PC-3 (cell line): ENCODE data around the gene PREB. TPM values are rescaled to one million over a fixed set of nuclear protein-coding genes. Genes with fewer than 3 reads are reported as not detected.
"Not testable (repeated sequence)": the region's sequence is repeated elsewhere in the genome, so short reads cannot be mapped to it uniquely, and the experiment has no call there.

Experiments used
- ATAC-seq: fragments of 200-7000 bp; cut with Tn5 transposase; 2 replicates; pipeline ENCODE4 v1.9.1; 2020; ENCODE audit warnings: mild to moderate bottlenecking, moderate library complexity
- BruUV-seq: library from RNA; stranded (reverse); fragments of 400-500 nt; replicated peaks from 2 replicates; lab custom pipeline; 2021; lab: Mats Ljungman, UMichigan
- CTCF ChIA-PET: fragments of 300-600 bp; sonication (Branson Sonifier 250); formaldehyde crosslinking; loops from one replicate; lab custom pipeline; 2022; ENCODE audit warnings: antibody characterized with exemption; lab: Charles Lee
- POLR2A ChIA-PET: fragments of 300-600 bp; sonication (Branson Sonifier 250); formaldehyde crosslinking; loops from one replicate; lab custom pipeline; 2022; ENCODE audit warnings: antibody characterized with exemption; ENCODE audit not compliant: unreplicated experiment; lab: Charles Lee
- DNase-seq: peaks from one replicate; pipeline ENCODE4 v3.0.0-alpha.2; 2015
- H2AFZ ChIP-seq: fragments of 300-600 bp; sonication (generic); 2 replicates; pipeline ENCODE4 v1.6.0; 2016; ENCODE audit warnings: antibody characterized with exemption, low read length
- H3F3A ChIP-seq: fragments of 300-600 bp; sonication (generic); one replicate; pipeline ENCODE4 v1.6.0; 2017; ENCODE audit warnings: antibody characterized with exemption, low read length, control low read depth, mild to moderate bottlenecking; ENCODE audit not compliant: unreplicated experiment
- H3K27ac ChIP-seq: fragments of 300-600 bp; sonication (generic); 2 replicates; pipeline ENCODE4 v1.5.1; 2016; ENCODE audit warnings: mild to moderate bottlenecking, low read length
- H3K27me3 ChIP-seq: fragments of 300-600 bp; sonication (generic); 2 replicates; pipeline ENCODE4 v1.6.1; 2016; ENCODE audit warnings: low read length, mixed read lengths
- H3K36me3 ChIP-seq: fragments of 300-600 bp; sonication (generic); 2 replicates; pipeline ENCODE4 v1.6.1; 2016; ENCODE audit warnings: low read depth, mixed run types, low read length, mixed read lengths
- H3K4me1 ChIP-seq: fragments of 300-600 bp; sonication (generic); 2 replicates; pipeline ENCODE4 v1.5.1; 2016; ENCODE audit warnings: low read length; ENCODE audit not compliant: insufficient read depth
- H3K4me2 ChIP-seq: fragments of 300-600 bp; sonication (generic); 2 replicates; pipeline ENCODE4 v1.6.0; 2016; ENCODE audit warnings: low read length
- H3K4me3 ChIP-seq: fragments of 300-600 bp; sonication (generic); 2 replicates; pipeline ENCODE4 v1.5.1; 2016; ENCODE audit warnings: mild to moderate bottlenecking, low read length, mixed read lengths
- H3K79me2 ChIP-seq: fragments of 300-600 bp; sonication (generic); 2 replicates; pipeline ENCODE4 v1.6.1; 2017; ENCODE audit warnings: low read length, mixed read lengths
- H3K9ac ChIP-seq: fragments of 300-600 bp; sonication (generic); 2 replicates; pipeline ENCODE4 v1.6.0; 2016; ENCODE audit warnings: mild to moderate bottlenecking, low read length
- H3K9me2 ChIP-seq: fragments of 300-600 bp; sonication (generic); replicated peaks from 2 replicates; pipeline ENCODE4 v1.6.1; 2016; ENCODE audit warnings: mixed run types, low read length, mixed read lengths
- H3K9me3 ChIP-seq: fragments of 300-600 bp; sonication (generic); 2 replicates; pipeline ENCODE4 v1.6.1; 2016; ENCODE audit warnings: low read length, mixed read lengths
- H4K20me1 ChIP-seq: fragments of 300-600 bp; sonication (generic); 2 replicates; pipeline ENCODE4 v1.6.1; 2016; ENCODE audit warnings: low read length, mixed read lengths
- EZH2 ChIP-seq: fragments of 300-600 bp; sonication (generic); IDR thresholded peaks from one replicate; pipeline ENCODE4 v1.6.1; 2017; ENCODE audit warnings: antibody characterized with exemption, mild to moderate bottlenecking, low read length; ENCODE audit not compliant: unreplicated experiment
- EZH2phosphoT487 ChIP-seq: fragments of 300-600 bp; sonication (generic); IDR thresholded peaks from 2 replicates; pipeline ENCODE4 v1.6.1; 2018; ENCODE audit warnings: mild to moderate bottlenecking, antibody characterized with exemption, low read length, borderline replicate concordance
- intact Hi-C: fragments of 100-400 bp; cut with micrococcal nuclease; formaldehyde crosslinking; loops from 2 replicates; pipeline ENCODE4 v1.9.0; 2023
- total RNA-seq: library from RNA; depleted of rRNA; stranded (reverse); fragments of >200 nt; gene quantifications from 2 replicates; pipeline ENCODE4 v1.2.3, GENCODE V29; 2014
- TF ChIP-seq, protein P1 (sequence below): fragments of 300-600 bp; sonication (generic); conservative IDR thresholded peaks from 2 replicates; pipeline ENCODE4 v1.5.1; 2017; ENCODE audit warnings: antibody characterized with exemption, low read depth, mild to moderate bottlenecking, low read length

PREB gene
- total RNA-seq, 1 experiment from 2014 or later, result 85.6 TPM

- intact Hi-C loops, POLR2A ChIA-PET, BruUV-seq: not testable (repeated sequence)
Measured at GRCh38 chr2:27110603-27111352, 23.7 kb downstream of the PREB start.

GRCh38 chr2:27109083-27109482 is 25.4 kb downstream of the PREB start:
- Histone ChIP-seq H3K4me2 (no peak overlapping the region), H3K27me3 (no peaks in the 10 kb centered on the region), H3K9ac (no peak overlapping the region), H3K4me3 (no peak overlapping the region), H2AFZ (no peak overlapping the region), H3K4me1 (no peaks in the 10 kb centered on the region), H3K79me2 (no peaks in the 10 kb centered on the region), H3K36me3 (no peaks in the 10 kb centered on the region), H3K9me3 (no peaks in the 10 kb centered on the region), H3K9me2 (no peaks in the 10 kb centered on the region), H3K27ac (no peak overlapping the region), H4K20me1 (no peaks in the 10 kb centered on the region), H3F3A (no peaks in the 10 kb centered on the region)
- TF ChIP-seq EZH2, result no peak
- ATAC-seq (no peak), DNase-seq (no peak)
- CTCF ChIA-PET, result no interaction called here
- intact Hi-C loops, result no loop called here
- POLR2A ChIA-PET, result no interaction called here
- no TSS peak for BruUV-seq

More at GRCh38 chr2:27110603-27111352, 23.7 kb downstream of the PREB start:
- H3K27me3 ChIP-seq, H3K4me1 ChIP-seq, ATAC-seq, H3K9me3 ChIP-seq, H3K9me2 ChIP-seq, CTCF ChIA-PET, H3K9ac ChIP-seq, H3K27ac ChIP-seq, H2AFZ ChIP-seq, H4K20me1 ChIP-seq, H3K4me2 ChIP-seq, H3K4me3 ChIP-seq, H3K79me2 ChIP-seq, H3F3A ChIP-seq, H3K36me3 ChIP-seq, DNase-seq: not testable (repeated sequence)

GRCh38 chr2:27108221-27108620 is 26.2 kb downstream of the PREB start:
- no peaks in the 10 kb centered on the region for H3K79me2 ChIP-seq
- H3K9ac ChIP-seq, result no peak overlapping the region
- H3K4me2 ChIP-seq, result no peak overlapping the region
- BruUV-seq, result no TSS peak
- no peak overlapping the region for H3K4me3 ChIP-seq
- H3K9me3 ChIP-seq, result no peaks in the 10 kb centered on the region
- no peaks in the 10 kb centered on the region for H3F3A ChIP-seq
- no peak for DNase-seq
- H3K27me3 ChIP-seq, result no peaks in the 10 kb centered on the region
- no peaks in the 10 kb centered on the region for H4K20me1 ChIP-seq
- H3K27ac ChIP-seq, result no peak overlapping the region
- CTCF ChIA-PET, result interaction anchor here (0.5 kb wide), 1 partner anchor 595 kb away, joined by 4 read pairs; no protein-coding TSS in a partner anchor
- H3K36me3 ChIP-seq, result no peaks in the 10 kb centered on the region
- intact Hi-C loops, result no loop called here
- no peak for ATAC-seq
- POLR2A ChIA-PET, result no interaction called here
- no peaks in the 10 kb centered on the region for H3K9me2 ChIP-seq
- no peak for TF ChIP-seq EZH2
- TF ChIP-seq, protein P1, sequence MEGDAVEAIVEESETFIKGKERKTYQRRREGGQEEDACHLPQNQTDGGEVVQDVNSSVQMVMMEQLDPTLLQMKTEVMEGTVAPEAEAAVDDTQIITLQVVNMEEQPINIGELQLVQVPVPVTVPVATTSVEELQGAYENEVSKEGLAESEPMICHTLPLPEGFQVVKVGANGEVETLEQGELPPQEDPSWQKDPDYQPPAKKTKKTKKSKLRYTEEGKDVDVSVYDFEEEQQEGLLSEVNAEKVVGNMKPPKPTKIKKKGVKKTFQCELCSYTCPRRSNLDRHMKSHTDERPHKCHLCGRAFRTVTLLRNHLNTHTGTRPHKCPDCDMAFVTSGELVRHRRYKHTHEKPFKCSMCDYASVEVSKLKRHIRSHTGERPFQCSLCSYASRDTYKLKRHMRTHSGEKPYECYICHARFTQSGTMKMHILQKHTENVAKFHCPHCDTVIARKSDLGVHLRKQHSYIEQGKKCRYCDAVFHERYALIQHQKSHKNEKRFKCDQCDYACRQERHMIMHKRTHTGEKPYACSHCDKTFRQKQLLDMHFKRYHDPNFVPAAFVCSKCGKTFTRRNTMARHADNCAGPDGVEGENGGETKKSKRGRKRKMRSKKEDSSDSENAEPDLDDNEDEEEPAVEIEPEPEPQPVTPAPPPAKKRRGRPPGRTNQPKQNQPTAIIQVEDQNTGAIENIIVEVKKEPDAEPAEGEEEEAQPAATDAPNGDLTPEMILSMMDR, result no peak
- TF ChIP-seq EZH2phosphoT487, result no peak
- H3K4me1 ChIP-seq, result no peaks in the 10 kb centered on the region
- H2AFZ ChIP-seq, result no peak overlapping the region
